SK-N-SH treated with all-trans-retinoic acid at 6 μM for 48 hours (cell line): Measurements from ENCODE around the gene COPG2.

Experiments
- ATAC-seq: fragments of 200-7000 bp; cut with Tn5 transposase; 3 replicates; pipeline ENCODE4 v1.9.1; 2020; ENCODE audit warnings: mild to moderate bottlenecking, moderate library complexity
- ARNTL ChIP-seq: fragments of 450-650 bp; formaldehyde crosslinking; IDR thresholded peaks from 2 replicates; pipeline ENCODE4 v1.5.0; 2020; ENCODE audit warnings: low read depth, mild to moderate bottlenecking, moderate library complexity, borderline replicate concordance
- BACH2 ChIP-seq: fragments of 250-450 bp; sonication (Bioruptor Pico); IDR thresholded peaks from 2 replicates; pipeline ENCODE4 v1.9.0; 2021; ENCODE audit warnings: mild to moderate bottlenecking, borderline replicate concordance
- ESRRG ChIP-seq: fragments of 250-450 bp; sonication (Bioruptor Pico); IDR thresholded peaks from 2 replicates; pipeline ENCODE4 v1.6.1; 2021; ENCODE audit warnings: mild to moderate bottlenecking
- GLIS3 ChIP-seq: fragments of 250-450 bp; sonication (Bioruptor Pico); IDR thresholded peaks from 2 replicates; pipeline ENCODE4 v1.5.0; 2020; ENCODE audit warnings: mild to moderate bottlenecking, moderate library complexity
- ISL1 ChIP-seq: fragments of 250-450 bp; sonication (Bioruptor Pico); IDR thresholded peaks from 2 replicates; pipeline ENCODE4 v2.1.2; 2022; ENCODE audit warnings: mild to moderate bottlenecking, moderate library complexity
- OSR1 ChIP-seq: fragments of 250-450 bp; sonication (Bioruptor Pico); IDR thresholded peaks from 2 replicates; pipeline ENCODE4 v1.8.0; 2022; ENCODE audit warnings: moderate library complexity, mild to moderate bottlenecking, inconsistent platforms
- PPARA ChIP-seq: fragments of 250-450 bp; sonication (Bioruptor Pico); IDR thresholded peaks from 2 replicates; pipeline ENCODE4 v1.5.0; 2020; ENCODE audit warnings: mild to moderate bottlenecking, borderline replicate concordance
- SNAI2 ChIP-seq: fragments of 250-450 bp; sonication (Bioruptor Pico); IDR thresholded peaks from 2 replicates; pipeline ENCODE4 v1.5.0; 2020; ENCODE audit warnings: mild to moderate bottlenecking, moderate library complexity
- TCF4 ChIP-seq: fragments of 250-450 bp; sonication (Bioruptor Pico); IDR thresholded peaks from 2 replicates; pipeline ENCODE4 v1.8.0; 2021; ENCODE audit warnings: mild to moderate bottlenecking, moderate library complexity, borderline replicate concordance
- TOX ChIP-seq: fragments of 250-450 bp; sonication (Bioruptor Pico); IDR thresholded peaks from 2 replicates; pipeline ENCODE4 v1.8.0; 2021; ENCODE audit warnings: mild to moderate bottlenecking, moderate library complexity, borderline replicate concordance
- ZFP3 ChIP-seq: fragments of 250-450 bp; sonication (Bioruptor Pico); IDR thresholded peaks from 2 replicates; pipeline ENCODE4 v1.5.0; 2020; ENCODE audit warnings: mild to moderate bottlenecking, moderate library complexity
- ZFP30 ChIP-seq: fragments of 450-650 bp; formaldehyde crosslinking; IDR thresholded peaks from 2 replicates; pipeline ENCODE4 v1.5.0; 2022; ENCODE audit warnings: mild to moderate bottlenecking, moderate library complexity
- ZNF565 ChIP-seq: fragments of 450-650 bp; formaldehyde crosslinking; conservative IDR thresholded peaks from 2 replicates; pipeline ENCODE4 v1.5.0; 2020; ENCODE audit warnings: low read depth, mild to moderate bottlenecking, moderate library complexity
- ZNF70 ChIP-seq: fragments of 450-650 bp; formaldehyde crosslinking; IDR thresholded peaks from 2 replicates; pipeline ENCODE4 v1.5.0; 2020; ENCODE audit warnings: mild to moderate bottlenecking, moderate library complexity
- ZNF8 ChIP-seq: fragments of 450-650 bp; formaldehyde crosslinking; IDR thresholded peaks from 2 replicates; pipeline ENCODE4 v1.5.0; 2020; ENCODE audit warnings: mild to moderate bottlenecking, moderate library complexity
- TF ChIP-seq, protein P1 (sequence below): fragments of 250-450 bp; sonication (Bioruptor Pico); IDR thresholded peaks from 2 replicates; pipeline ENCODE4 v1.5.0; 2020; ENCODE audit warnings: mild to moderate bottlenecking, moderate library complexity
- TF ChIP-seq, protein P2 (sequence below): fragments of 250-450 bp; sonication (Bioruptor Pico); IDR thresholded peaks from 2 replicates; pipeline ENCODE4 v1.5.1; 2020; ENCODE audit warnings: low read depth, mild to moderate bottlenecking, moderate library complexity
- TF ChIP-seq, protein P3 (sequence below): fragments of 250-450 bp; sonication (Bioruptor Pico); IDR thresholded peaks from 2 replicates; pipeline ENCODE4 v1.8.0; 2020; ENCODE audit warnings: mild to moderate bottlenecking, moderate library complexity, borderline replicate concordance
- TF ChIP-seq, protein P4 (sequence below): fragments of 250-450 bp; sonication (Bioruptor Pico); IDR thresholded peaks from 2 replicates; pipeline ENCODE4 v1.5.1; 2021; ENCODE audit warnings: mild to moderate bottlenecking, moderate library complexity

COPG2 gene

DNA sequence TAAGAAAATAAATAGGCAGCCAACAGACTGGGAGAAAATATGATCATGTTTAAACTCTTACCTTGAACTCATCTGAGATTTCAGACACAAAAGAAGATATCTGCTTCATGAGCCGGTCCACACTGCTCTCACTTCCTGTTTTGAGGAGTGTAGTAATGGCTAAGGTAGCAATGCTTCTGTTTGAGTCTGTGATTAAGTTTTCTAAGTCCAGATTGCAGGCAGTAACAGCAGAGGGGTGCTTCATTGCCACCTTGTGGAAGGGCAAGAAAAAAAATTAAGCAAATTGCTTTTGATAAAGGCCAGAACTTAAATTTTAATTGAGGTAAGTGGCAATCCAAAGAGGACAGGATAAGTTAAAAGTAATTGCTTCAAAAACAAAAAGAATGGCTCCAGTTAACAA lies 107.6 kb downstream of the COPG2 start:
- no peak for ATAC-seq
- TF ChIP-seq GLIS3 (CRISPR knock-in tag) (no peak), TOX (CRISPR knock-in tag) (no peak), ZFP30 (CRISPR knock-in tag) (no peak), SNAI2 (CRISPR knock-in tag) (no peak), PPARA (CRISPR knock-in tag) (no peak), BACH2 (CRISPR knock-in tag) (no peak)
- TF ChIP-seq, protein P1, sequence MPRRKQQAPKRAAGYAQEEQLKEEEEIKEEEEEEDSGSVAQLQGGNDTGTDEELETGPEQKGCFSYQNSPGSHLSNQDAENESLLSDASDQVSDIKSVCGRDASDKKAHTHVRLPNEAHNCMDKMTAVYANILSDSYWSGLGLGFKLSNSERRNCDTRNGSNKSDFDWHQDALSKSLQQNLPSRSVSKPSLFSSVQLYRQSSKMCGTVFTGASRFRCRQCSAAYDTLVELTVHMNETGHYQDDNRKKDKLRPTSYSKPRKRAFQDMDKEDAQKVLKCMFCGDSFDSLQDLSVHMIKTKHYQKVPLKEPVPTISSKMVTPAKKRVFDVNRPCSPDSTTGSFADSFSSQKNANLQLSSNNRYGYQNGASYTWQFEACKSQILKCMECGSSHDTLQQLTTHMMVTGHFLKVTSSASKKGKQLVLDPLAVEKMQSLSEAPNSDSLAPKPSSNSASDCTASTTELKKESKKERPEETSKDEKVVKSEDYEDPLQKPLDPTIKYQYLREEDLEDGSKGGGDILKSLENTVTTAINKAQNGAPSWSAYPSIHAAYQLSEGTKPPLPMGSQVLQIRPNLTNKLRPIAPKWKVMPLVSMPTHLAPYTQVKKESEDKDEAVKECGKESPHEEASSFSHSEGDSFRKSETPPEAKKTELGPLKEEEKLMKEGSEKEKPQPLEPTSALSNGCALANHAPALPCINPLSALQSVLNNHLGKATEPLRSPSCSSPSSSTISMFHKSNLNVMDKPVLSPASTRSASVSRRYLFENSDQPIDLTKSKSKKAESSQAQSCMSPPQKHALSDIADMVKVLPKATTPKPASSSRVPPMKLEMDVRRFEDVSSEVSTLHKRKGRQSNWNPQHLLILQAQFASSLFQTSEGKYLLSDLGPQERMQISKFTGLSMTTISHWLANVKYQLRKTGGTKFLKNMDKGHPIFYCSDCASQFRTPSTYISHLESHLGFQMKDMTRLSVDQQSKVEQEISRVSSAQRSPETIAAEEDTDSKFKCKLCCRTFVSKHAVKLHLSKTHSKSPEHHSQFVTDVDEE (CRISPR knock-in tag): no peak
- TF ChIP-seq, protein P2, sequence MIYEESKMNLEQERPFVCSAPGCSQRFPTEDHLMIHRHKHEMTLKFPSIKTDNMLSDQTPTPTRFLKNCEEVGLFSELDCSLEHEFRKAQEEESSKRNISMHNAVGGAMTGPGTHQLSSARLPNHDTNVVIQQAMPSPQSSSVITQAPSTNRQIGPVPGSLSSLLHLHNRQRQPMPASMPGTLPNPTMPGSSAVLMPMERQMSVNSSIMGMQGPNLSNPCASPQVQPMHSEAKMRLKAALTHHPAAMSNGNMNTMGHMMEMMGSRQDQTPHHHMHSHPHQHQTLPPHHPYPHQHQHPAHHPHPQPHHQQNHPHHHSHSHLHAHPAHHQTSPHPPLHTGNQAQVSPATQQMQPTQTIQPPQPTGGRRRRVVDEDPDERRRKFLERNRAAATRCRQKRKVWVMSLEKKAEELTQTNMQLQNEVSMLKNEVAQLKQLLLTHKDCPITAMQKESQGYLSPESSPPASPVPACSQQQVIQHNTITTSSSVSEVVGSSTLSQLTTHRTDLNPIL (CRISPR knock-in tag): no peak
- TF ChIP-seq, all 23 proteins: peak for 0

DNA sequence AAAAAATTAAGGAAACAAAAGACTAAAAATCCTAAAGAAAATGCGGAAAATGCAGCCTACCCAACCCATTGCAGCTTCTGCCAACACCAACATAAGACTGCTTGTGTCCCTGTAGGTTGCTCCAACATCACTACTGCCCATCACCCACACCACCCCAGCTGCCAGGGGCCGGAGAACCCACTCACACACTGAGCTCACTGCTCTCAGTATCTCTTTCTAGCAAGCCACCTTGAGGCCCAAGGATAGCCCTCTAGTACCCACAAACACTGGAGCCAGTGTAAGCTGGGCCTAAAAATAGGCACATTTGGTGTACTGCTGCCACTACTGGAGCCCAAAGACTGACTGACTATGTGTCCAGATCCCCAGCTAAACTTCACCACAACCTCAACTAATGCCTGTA lies 109.4 kb downstream of the COPG2 start:
- no peak for ATAC-seq
- TF ChIP-seq ZFP30 (CRISPR knock-in tag) (no peak), TOX (CRISPR knock-in tag) (no peak), OSR1 (CRISPR knock-in tag) (no peak)
- TF ChIP-seq, protein P3, sequence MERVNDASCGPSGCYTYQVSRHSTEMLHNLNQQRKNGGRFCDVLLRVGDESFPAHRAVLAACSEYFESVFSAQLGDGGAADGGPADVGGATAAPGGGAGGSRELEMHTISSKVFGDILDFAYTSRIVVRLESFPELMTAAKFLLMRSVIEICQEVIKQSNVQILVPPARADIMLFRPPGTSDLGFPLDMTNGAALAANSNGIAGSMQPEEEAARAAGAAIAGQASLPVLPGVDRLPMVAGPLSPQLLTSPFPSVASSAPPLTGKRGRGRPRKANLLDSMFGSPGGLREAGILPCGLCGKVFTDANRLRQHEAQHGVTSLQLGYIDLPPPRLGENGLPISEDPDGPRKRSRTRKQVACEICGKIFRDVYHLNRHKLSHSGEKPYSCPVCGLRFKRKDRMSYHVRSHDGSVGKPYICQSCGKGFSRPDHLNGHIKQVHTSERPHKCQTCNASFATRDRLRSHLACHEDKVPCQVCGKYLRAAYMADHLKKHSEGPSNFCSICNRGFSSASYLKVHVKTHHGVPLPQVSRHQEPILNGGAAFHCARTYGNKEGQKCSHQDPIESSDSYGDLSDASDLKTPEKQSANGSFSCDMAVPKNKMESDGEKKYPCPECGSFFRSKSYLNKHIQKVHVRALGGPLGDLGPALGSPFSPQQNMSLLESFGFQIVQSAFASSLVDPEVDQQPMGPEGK: no peak

DNA sequence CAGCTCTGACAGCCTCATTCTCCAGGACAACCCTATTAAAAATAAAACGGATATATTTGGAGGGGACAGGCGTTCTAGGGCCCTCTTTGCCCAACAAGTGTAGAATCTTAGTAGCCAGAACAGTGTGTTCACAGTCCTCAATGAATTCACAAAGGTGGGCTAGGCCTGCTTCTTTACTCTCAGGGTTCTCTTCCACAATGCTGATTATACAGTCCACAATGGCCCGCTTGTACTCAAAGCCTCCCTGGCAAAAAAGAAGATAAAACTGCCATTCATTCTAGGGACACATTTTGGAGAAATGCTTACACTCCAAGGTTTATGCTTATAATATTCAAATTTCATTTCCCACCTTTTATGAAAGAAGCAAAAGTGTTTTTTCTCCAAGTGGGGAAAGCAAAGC lies 114.1 kb downstream of the COPG2 start:
- no peak for ATAC-seq

DNA sequence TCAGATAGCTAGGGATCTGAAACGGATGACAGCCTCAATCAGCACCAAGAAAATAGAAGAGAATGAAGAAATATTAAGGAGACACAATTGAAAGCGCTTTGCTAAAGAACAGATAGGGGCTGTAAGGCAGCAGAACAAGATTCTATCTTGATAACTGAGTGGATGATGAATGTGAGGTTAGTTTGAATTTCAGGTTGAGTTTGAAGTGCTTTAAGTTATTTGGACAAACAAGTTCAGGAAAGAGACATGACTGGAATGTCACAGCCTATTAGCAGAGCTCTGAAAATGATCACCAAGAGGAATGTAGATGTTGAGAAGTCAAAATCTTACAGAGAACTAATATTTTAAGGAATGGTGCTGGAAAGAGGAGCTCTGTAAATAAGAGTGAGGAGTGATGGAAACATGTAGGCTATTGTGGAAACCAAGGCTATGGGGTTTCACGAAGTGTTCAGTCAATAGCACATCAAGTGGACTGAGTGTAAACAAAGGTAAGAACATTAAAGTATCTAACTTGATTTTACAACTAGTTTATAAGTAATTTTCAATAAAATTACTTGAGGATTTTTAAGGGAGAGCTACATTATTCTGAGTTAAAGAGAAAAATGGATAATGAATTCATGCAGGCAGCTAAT lies 115.0 kb downstream of the COPG2 start:
- no peak; the same call in 2 of the 3 replicates for ATAC-seq
- TF ChIP-seq, protein P3: no peak
- TF ChIP-seq BACH2 (CRISPR knock-in tag) (no peak), ESRRG (CRISPR knock-in tag) (no peak), ZNF565 (no peak), TCF4 (CRISPR knock-in tag) (no peak), SNAI2 (CRISPR knock-in tag) (no peak), ZNF70 (CRISPR knock-in tag) (no peak), ZFP3 (CRISPR knock-in tag) (no peak), ZFP30 (CRISPR knock-in tag) (no peak), ZNF8 (CRISPR knock-in tag) (no peak)
- TF ChIP-seq, protein P2 (CRISPR knock-in tag): no peak
- TF ChIP-seq, protein P4, sequence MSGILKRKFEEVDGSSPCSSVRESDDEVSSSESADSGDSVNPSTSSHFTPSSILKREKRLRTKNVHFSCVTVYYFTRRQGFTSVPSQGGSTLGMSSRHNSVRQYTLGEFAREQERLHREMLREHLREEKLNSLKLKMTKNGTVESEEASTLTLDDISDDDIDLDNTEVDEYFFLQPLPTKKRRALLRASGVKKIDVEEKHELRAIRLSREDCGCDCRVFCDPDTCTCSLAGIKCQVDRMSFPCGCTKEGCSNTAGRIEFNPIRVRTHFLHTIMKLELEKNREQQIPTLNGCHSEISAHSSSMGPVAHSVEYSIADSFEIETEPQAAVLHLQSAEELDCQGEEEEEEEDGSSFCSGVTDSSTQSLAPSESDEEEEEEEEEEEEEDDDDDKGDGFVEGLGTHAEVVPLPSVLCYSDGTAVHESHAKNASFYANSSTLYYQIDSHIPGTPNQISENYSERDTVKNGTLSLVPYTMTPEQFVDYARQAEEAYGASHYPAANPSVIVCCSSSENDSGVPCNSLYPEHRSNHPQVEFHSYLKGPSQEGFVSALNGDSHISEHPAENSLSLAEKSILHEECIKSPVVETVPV: no peak

More for the DNA sequence above, 114.1 kb downstream of the COPG2 start:
- TF ChIP-seq PPARA (CRISPR knock-in tag): no peak
- TF ChIP-seq, protein P4: no peak
- TF ChIP-seq BACH2 (CRISPR knock-in tag): no peak
- no peak for TF ChIP-seq ZNF565
- no peak for TF ChIP-seq ISL1
- no peak for TF ChIP-seq ZNF8 (CRISPR knock-in tag)
- TF ChIP-seq ARNTL (CRISPR knock-in tag): no peak
- TF ChIP-seq ESRRG (CRISPR knock-in tag): no peak
- TF ChIP-seq, protein P2 (CRISPR knock-in tag): no peak
